Measurements from ENCODE around the gene MRGPRX4.
"Not testable (repeated sequence)": the region's sequence is repeated elsewhere in the genome, so short reads cannot be mapped to it uniquely, and the experiment has no call there.

MRGPRX4 gene

DNA sequence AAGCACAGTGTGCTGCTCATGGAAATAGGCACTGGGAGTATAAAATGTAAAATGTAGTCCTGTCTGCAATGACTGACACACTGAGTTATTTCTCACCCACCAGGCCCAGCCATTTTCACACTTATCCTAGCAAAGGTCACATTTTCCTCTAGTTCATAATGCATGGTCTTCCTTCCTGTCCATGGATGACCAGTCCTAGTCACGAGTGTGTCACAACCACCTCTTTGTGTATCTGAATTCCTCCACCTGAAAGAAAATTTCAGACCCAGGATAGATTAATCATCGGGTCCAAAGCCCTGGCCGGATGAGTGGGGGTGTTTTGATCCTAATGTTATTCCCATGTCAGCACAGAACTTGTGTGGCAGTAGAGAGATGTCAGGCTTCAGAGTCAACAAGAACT lies at the start of gene MRGPRX4:
MRGPRX4 (plus strand) TSS at position 172 of the 400 bp plus-strand sequence. CDS start 420 bp downstream, outside the sequence.
- DNase-seq (ENCODE audit: low spot score), result no peak

DNA sequence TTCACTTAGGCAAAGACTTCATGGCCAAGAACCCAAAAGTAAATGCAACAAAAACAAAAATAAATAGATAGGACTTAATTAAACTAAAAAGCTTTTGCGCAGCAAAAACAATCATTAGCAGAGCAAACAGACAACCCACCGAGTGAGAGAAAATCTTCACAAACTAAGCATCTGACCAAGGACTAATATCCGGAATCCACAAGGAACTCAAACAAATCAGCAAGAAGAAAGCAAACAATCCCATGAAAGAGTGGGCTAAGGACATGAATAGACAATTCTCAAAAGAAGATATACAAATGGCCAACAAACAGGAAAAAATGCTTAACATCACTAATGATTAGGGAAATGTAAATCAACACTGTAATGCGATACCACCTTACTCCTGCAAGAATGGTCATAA lies 41.5 kb upstream of the MRGPRX4 start:
- not testable (repeated sequence) for DNase-seq (ENCODE audit: low spot score)

DNA sequence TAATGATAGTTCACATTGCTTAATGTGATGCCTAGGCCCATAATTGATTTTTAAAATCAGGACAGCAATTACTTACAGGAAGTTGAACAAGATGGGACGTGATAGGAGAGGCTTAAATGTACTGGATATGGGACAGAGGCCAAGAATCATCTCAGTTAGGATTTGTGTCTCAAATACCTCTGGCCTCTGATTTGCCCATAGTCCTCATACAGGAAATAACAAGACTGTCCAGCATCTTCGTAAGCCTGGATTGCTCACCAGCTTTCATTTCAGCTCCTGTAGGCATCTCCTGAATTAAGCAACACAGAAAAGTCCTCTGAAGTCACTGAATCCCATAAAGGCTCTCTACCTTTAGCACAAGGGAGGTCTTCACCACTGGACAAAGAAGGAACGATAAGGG lies 40.3 kb upstream of the MRGPRX4 start, which contains the start of gene MRGPRX3:
MRGPRX3 (plus strand) TSS at position 231 of the 400 bp plus-strand sequence. CDS start 4,632 bp downstream, outside the sequence.
- no peak for DNase-seq (ENCODE audit: low spot score)

DNA sequence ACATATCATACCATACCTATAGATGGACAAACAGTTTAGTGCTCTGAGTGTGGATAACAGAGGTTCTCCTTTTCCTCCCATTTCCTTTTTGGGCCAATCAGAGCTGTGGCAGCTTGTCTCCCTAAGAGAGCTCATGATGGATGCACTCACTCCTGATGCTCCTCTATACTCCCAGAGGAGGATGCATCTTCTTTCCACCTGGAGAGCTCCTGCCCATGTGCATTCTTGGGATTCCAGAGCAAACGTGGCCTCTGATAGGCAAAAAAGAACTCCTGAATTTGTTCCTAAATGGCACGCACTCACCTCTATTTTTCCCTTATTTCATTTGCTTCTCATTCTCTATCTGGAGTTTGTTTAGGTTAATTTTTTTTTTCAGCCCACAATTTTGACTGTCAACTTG lies 37.3 kb upstream of the MRGPRX4 start:
- no peak for DNase-seq (ENCODE audit: low spot score)

DNA sequence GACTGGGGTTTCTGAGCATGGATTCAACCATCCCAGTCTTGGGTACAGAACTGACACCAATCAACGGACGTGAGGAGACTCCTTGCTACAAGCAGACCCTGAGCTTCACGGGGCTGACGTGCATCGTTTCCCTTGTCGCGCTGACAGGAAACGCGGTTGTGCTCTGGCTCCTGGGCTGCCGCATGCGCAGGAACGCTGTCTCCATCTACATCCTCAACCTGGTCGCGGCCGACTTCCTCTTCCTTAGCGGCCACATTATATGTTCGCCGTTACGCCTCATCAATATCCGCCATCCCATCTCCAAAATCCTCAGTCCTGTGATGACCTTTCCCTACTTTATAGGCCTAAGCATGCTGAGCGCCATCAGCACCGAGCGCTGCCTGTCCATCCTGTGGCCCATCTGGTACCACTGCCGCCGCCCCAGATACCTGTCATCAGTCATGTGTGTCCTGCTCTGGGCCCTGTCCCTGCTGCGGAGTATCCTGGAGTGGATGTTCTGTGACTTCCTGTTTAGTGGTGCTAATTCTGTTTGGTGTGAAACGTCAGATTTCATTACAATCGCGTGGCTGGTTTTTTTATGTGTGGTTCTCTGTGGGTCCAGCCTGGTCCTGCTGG lies 35.3 kb upstream of the MRGPRX4 start:
- no peak for DNase-seq (ENCODE audit: low spot score)

DNA sequence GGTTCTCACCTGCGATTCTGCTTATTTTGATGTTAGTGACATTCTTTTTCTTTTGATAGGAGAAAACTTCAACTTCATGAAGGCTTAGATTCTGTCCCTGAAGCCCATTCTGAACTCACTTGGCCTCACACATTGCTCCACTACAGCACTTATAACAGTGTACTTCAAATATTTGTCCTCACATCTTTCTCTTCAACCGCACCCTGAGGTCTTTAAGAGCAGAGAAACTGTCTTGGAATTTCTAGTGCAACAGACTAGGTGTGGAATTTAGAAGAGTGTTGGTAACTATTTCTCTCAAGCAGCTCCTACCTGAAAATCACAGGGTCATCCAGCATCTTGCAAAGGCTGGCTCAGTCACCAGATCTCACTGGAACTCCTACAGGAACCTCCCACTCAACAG lies 32.5 kb upstream of the MRGPRX4 start:
- no peak for DNase-seq (ENCODE audit: low spot score)

DNA sequence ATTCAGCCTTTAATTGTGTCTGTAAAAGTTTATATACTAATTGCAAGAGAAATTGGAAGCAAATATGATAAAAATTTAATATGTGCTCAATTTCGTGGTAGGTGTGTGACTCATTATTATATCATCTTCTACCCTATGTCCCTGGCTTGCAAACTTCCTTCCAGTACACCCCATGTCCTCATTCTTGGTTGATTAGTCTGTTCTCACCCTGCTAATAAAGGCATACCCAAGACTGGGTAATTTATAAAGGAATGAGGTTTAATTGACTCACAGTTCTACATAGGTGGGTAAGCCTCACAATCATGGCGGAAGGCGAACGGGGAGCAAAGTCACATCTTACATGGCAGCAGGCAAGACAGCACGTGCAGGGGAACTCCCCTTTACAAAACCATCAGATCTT lies 28.4 kb upstream of the MRGPRX4 start:
- DNase-seq (ENCODE audit: low spot score), result no peak

DNA sequence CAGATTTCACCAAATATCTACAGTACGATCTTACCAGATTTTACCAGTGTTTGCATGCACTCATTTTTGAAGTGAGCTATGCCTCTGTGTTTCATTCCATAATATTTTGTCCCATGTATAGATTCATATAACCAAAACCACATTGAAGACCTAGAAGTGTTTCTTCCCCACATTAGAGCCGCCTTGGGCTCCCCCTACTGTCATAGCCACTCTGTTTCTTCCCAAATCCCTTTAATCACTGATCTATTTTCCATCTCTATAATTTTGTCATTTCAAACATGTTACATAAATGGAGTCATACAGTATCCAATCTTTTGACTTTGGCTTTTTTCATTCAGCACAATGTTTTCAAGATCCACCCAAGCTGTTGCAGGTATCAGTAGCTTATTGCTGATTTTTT lies 27.6 kb upstream of the MRGPRX4 start:
- no peak for DNase-seq (ENCODE audit: low spot score)

DNA sequence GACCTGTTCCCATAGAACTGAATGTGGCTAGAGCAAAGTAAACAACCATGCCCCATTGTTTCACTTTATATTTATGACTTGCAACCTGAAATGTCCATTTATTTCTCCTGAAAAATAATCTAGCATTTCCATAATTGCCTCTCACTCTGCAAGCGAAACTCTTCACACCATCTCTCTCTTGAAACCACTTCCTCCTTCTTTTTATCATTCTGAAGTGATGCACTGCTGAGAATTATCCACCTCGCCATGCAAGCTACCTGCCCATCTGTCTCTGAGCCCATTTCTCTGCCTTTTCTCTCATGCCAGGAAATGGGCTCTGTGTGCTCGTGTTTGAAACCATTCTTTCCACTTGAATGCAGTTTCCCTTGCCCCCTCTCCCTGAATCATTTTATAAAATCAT lies 26.8 kb upstream of the MRGPRX4 start:
- no peak for DNase-seq (ENCODE audit: low spot score)

DNA sequence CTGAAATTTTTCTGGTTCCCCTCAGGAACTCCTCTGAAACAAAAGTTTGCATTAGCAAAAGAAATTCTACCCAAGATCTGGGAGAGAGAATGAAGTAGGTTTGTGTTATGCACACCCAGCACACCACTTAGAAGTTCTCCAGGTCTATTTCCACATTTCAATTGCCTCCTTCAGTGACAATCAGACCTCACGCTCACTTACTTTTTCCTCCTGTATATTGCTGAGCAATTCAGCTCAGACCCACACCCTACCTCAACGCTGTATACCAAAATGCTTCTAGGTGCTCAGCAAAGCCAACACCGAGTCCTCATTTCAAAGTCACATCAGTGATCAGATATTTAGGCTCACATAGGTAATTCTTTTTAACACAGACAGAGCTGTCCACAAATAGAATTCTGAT lies 21.1 kb upstream of the MRGPRX4 start:
- no peak for DNase-seq (ENCODE audit: low spot score)

DNA sequence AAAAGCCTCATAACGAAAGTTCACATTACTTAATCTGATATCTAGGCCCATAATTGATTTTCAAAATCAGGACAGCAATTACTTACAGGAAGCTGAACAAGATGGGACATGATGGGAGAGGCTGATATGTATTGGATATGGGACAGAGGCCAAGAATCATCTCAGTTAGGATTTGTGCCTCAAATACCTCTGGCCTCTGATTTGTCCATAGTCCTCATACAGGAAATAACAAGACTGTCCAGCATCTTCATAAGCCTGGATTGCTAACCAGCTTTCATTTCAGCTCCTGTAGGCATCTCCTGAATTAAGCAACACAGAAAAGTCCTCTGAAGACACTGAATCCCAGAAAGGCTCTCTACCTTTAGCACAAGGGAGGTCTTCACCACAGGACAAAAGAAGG lies 4.3 kb upstream of the MRGPRX4 start:
- no peak for DNase-seq (ENCODE audit: low spot score)

DNA sequence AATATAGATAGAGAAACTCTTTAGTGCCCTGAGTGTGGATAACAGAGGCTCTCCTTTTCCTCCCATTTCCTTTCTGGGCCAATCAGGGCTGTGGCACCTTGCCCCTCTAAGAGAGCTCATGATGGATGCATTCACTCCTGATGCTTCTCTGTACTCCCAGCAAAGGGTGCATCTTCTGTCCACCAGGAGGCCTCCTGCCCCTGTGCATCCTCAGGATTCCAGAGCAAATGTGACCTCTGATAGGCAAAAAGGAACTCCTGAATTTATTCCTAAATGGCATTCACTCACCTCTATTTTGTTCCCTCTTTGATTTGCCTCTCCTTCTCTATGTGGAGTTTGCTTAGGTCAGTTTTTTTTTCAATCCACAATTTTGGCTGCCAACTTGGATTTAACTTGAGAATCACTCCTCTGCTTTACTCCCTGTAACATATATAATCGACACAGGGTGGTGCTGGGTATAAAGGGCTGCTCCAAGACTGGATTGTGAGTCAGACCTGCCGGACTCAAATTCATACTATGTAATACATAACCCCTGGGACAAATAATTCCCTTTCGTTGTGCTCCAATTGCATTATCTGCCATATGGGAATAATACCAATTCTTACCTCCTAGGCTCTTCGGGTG lies 1.1 kb upstream of the MRGPRX4 start:
- DNase-seq (ENCODE audit: low spot score), result peak; percentile 26

DNA sequence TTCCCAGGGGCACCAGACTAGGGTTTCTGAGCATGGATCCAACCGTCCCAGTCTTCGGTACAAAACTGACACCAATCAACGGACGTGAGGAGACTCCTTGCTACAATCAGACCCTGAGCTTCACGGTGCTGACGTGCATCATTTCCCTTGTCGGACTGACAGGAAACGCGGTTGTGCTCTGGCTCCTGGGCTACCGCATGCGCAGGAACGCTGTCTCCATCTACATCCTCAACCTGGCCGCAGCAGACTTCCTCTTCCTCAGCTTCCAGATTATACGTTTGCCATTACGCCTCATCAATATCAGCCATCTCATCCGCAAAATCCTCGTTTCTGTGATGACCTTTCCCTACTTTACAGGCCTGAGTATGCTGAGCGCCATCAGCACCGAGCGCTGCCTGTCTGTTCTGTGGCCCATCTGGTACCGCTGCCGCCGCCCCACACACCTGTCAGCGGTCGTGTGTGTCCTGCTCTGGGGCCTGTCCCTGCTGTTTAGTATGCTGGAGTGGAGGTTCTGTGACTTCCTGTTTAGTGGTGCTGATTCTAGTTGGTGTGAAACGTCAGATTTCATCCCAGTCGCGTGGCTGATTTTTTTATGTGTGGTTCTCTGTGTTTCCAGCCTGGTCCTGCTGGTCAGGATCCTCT lies 709 bp downstream of the MRGPRX4 start:
- no peak for DNase-seq (ENCODE audit: low spot score)

DNA sequence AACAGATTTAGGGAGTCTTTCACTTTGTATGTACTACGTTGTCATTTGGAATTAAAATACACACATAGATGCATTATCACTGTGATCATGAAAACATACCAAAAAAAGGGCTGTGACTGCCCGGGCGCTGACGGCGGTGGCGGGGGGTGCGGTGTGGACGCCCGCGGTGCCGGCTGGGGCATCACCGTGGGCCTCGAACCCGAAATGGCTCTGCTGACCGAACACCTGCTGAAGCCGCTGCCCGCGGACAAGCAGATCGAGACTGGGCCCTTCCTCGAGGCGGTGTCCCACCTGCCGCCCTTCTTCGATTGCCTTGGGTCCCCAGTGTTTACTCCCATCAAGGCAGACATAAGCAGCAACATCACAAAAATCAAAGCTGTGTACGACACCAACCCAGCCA lies 16.2 kb downstream of the MRGPRX4 start:
- no peak for DNase-seq (ENCODE audit: low spot score)

DNA sequence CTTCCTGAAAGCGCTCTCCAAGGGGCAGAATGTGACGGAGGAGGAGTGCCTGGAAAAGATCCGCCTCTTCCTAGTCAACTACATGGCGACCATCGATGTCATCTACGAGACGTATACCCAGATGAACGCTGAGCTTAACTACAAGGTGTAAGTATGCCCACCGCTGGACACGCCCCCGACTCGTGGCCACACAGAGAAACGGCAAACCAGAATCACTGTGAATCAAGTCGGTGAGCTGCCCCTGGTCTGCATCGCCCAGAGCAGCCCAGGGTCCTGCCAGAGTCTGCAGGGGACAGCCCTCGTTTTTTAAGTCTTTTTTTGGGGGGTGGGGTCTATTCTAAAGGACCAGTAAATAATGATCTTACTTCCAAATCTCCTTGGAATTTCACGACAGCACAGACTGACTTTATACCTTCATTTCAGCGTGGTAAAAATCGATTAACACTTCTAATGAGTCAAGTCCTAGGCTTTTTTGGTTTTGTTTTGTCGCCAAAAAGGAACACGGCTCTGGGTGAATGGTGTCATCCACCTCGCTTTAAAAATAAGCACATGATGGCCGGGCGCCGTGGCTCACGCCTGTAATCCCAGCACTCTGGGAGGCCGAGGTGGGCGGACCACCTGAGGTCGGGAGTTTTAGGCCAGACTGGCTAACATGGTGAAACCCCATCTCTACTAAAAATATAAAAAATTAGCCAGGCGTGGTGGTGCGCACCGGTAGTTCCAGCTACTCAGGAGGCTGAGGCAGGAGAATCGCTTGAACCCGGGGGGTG lies 17.0 kb downstream of the MRGPRX4 start:
- not testable (repeated sequence) for DNase-seq (ENCODE audit: low spot score)

DNA sequence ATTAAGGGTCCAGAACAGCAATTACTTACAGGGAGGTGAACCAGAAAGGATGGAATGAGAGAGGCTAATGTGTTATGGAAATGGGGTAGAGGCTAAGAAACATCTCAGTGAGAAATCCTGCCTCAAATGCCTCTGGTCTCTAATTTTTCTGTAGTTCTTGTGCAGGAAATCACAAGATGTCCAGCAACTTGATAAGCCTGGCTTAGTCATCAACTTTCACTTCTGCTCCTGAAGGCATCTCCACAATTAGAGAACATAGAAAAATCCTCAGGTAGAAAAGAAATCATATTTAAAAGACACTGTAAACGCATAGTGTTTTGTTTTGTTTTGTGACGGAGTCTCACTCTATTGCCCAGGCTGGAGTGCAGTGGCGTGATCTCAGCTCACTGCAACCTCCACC lies 18.7 kb downstream of the MRGPRX4 start:
- DNase-seq (ENCODE audit: low spot score), result no peak

DNA sequence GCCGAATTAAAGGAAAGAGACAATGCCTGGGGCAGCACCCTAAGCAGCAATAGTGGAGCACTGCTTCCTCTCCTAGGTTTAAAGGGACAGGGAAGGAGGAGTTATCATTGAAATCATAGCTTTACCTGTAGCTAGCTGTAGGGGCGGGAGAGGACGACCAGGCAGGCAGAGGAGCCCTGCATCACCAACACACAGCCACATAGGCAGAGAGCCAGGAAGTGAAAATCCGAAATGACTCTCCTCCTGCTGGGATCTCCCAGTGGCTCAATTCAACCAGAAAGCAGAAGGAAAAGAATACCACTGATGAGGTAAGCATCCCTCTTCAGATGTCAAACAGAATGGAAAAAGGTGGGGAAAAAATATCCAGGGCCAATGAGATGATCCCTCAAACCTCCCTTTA lies 20.4 kb downstream of the MRGPRX4 start:
- DNase-seq (ENCODE audit: low spot score), result no peak

DNA sequence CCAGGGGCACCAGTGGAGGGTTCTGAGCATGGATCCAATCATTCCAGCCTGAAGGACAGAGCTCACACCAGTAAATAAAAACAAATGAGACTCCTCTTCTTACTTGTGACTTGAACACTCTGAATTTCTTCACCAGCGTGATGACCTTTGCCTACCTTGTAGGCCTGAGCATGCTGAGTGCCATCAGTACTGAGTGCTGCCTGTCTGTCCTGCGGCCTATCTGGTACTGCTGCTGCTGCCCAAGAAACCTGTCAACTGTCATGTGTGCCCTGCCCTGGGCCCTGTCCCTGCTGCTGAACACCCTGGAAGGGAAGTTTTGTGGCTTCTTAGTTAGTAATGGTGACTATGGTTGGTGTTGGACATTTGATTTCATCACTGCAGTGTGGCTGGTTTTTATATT lies 23.9 kb downstream of the MRGPRX4 start:
- no peak for DNase-seq (ENCODE audit: low spot score)

DNA sequence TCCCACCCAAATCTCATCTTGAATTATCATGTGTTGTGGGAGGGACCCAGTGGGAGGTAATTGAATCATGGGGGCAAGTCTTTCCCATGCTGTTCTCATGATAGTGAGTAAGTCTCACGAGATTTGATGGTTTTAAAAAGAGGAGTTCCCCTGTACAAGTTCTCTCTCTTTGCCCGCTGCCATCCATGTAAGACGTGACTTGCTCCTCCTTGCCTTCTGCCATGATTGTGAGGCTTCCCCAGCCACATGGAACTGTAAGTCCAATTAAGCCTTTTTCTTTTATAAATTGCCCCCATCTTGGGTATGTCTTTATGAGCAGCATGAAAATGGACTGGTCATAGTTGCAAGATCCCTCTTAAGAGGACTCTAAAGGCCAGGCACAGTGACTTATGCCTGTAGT lies 25.1 kb downstream of the MRGPRX4 start:
- DNase-seq (ENCODE audit: low spot score), result not testable (repeated sequence)

DNA sequence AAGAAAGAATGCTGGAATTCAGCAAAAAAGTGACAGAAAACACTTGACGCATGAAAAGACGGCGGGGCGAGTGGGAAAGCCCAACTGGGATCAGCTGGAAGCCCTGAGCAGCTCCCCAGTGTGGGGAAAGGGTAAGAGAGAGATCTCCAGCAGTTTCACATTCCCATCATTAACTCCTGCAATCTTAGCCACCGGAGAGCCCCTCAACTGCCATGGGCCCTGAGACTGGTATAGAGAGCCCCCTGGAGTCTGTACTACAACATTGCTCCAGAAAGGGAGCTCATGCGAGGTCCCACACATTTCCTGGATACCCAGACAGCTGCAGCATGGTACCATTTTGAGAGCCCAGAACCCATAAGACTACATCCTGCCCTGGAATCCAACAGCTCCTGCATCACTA lies 31.1 kb downstream of the MRGPRX4 start:
- peak; percentile 31 for DNase-seq (ENCODE audit: low spot score)

DNA sequence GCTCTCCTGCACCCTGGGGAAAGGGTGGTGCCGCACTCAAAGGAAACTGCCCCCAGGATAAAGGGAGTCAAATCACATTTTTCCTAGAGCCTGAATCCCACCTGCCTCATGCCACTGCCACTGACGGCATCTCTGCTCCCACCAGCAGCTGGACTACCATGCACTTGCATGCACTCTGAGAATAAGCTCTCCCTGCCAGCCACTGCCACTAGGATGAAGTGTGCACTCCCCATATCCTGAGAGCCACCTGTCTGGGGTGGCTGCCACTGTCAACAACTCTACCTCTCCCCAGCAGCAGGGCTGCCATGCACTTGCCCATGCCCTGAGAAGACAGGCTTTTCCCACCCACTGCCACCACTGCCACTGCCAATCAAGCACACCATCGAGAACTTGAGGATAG lies 31.6 kb downstream of the MRGPRX4 start:
- DNase-seq (ENCODE audit: low spot score), result no peak

DNA sequence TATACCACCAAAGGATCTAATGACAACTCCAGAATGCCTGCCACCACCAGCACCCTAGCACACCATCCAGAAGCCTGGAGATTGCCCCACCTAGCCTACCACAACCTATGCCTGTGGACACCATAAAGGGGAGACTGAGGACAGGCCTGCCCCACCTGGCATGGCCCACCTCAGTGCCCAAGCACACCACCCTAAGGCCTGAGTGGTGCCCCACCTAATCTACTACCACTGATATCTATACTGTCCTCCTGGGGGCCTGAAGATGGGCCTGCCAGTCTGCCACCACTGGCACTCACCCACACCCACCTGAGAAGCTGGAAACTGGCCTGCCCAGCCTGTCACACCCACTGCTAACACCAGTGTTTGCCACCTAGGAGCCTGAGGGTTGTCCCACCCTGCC lies 32.1 kb downstream of the MRGPRX4 start:
- DNase-seq (ENCODE audit: low spot score), result no peak

DNA sequence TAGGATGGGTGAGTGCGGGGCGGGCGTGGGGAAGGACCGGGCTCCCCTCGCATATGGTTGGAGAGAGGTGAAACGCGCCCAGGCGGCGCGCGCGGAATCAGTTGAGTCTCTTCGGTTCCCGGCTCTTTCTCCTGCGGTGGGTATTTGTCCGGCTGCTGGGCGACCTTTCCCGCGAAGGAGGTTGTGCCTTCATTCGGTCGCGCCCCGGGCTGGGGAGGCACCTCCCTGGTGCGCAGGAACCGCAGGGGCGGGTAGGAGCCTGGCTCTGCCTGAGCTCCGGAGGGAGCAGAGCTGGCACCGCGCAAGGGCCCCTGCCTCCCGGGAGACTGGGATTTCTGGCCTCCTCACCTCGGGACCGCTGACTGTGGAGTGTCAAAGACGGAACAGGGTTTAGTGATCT lies 36.4 kb downstream of the MRGPRX4 start:
- DNase-seq (ENCODE audit: low spot score), result no peak
